GM19463 (cell line): ENCODE measurements around the gene DBR1.
"Not testable (repeated sequence)": the region's sequence is repeated elsewhere in the genome, so short reads cannot be mapped to it uniquely, and the experiment has no call there.

ENCODE experiments used
- ATAC-seq: cut with Tn5 transposase; IDR thresholded peaks from one replicate; pipeline ENCODE4 v1.9.1; 2021; ENCODE audit warnings: mild to moderate bottlenecking, moderate library complexity; ENCODE audit not compliant: unreplicated experiment

Gene DBR1

GRCh38 chr3:138186803-138187295 lies 12.1 kb upstream of the DBR1 start:
- ATAC-seq, result peak; percentile 92

- no peak for ATAC-seq
These were observed 11.5 kb upstream of the DBR1 start for GRCh38 chr3:138186221-138186620.

- no peak for ATAC-seq
These were observed 10.3 kb upstream of the DBR1 start for GRCh38 chr3:138184994-138185393.

GRCh38 chr3:138180375-138181029 lies 5.8 kb upstream of the DBR1 start:
- peak; percentile 60 for ATAC-seq

GRCh38 chr3:138173769-138174420 lies 826 bp downstream of the DBR1 start:
- ATAC-seq, result no peak

GRCh38 chr3:138172625-138173024 lies 2.1 kb downstream of the DBR1 start:
- ATAC-seq, result no peak

GRCh38 chr3:138165061-138165460 lies 9.7 kb downstream of the DBR1 start:
- no peak for ATAC-seq

GRCh38 chr3:138157743-138158142 lies 17.0 kb downstream of the DBR1 start:
- no peak for ATAC-seq

- ATAC-seq, result no peak
These were observed 20.2 kb downstream of the DBR1 start for GRCh38 chr3:138154534-138154933.

- ATAC-seq, result no peak
These were observed 26.2 kb downstream of the DBR1 start for GRCh38 chr3:138148503-138148902.

- not testable (repeated sequence) for ATAC-seq
These were observed 32.5 kb downstream of the DBR1 start for GRCh38 chr3:138142181-138142580.

- no peak for ATAC-seq
These were observed 33.8 kb downstream of the DBR1 start for GRCh38 chr3:138140940-138141339.

- ATAC-seq, result no peak
These were observed 35.0 kb downstream of the DBR1 start for GRCh38 chr3:138139691-138140090.

GRCh38 chr3:138137861-138138260 lies 36.9 kb downstream of the DBR1 start:
- ATAC-seq, result no peak

- ATAC-seq, result no peak
These were observed 38.5 kb downstream of the DBR1 start for GRCh38 chr3:138136201-138136600.

GRCh38 chr3:138135833-138136194 lies 38.9 kb downstream of the DBR1 start:
- ATAC-seq, result no peak

- no peak for ATAC-seq
These were observed 39.4 kb downstream of the DBR1 start for GRCh38 chr3:138135146-138135832.

- ATAC-seq, result no peak
These were observed 42.5 kb downstream of the DBR1 start, which contains the start of gene A4GNT for GRCh38 chr3:138132239-138132638. A4GNT (minus strand) TSS chr3:138132390; CDS start chr3:138131256, 1,134 bp downstream.

- no peak for ATAC-seq
These were observed 46.9 kb downstream of the DBR1 start for GRCh38 chr3:138127636-138128365.

GRCh38 chr3:138125548-138126221 lies 49.0 kb downstream of the DBR1 start:
- no peak for ATAC-seq
